BE2C (cell line): ENCODE results near the gene GLT6D1.

ENCODE experiments used
- DNase-seq: peaks from one replicate; pipeline ENCODE4 v3.0.0-alpha.2; 2020
- H3K27me3 ChIP-seq: fragments of 250-450 bp; sonication (Bioruptor Pico); 2 replicates; pipeline ENCODE4 v1.5.1; 2020; ENCODE audit warnings: mild to moderate bottlenecking
- H3K36me3 ChIP-seq: fragments of 250-450 bp; sonication (Bioruptor Pico); 2 replicates; pipeline ENCODE4 v1.5.1; 2020; ENCODE audit warnings: mild to moderate bottlenecking
- H3K4me1 ChIP-seq: fragments of 250-450 bp; sonication (Bioruptor Pico); 2 replicates; pipeline ENCODE4 v1.5.1; 2020
- H3K4me3 ChIP-seq: 2 replicates; pipeline ENCODE4 v1.5.1; 2011; ENCODE audit warnings: low read depth, low read length
- H3K9me3 ChIP-seq: fragments of 250-450 bp; sonication (Bioruptor Pico); 2 replicates; pipeline ENCODE4 v1.5.1; 2020
- CTCF ChIP-seq: IDR thresholded peaks from 2 replicates; pipeline ENCODE4 v1.5.1; 2012; ENCODE audit warnings: mild to moderate bottlenecking, low read depth, low read length

The GLT6D1 gene

GRCh38 chr9:135583688-135584011 is 55.7 kb downstream of the GLT6D1 start:
- H3K4me1 ChIP-seq = peaks cover 8% of the 10 kb centered on the region; the same call in 1 of the 2 replicates
- no peak for TF ChIP-seq CTCF
- H3K4me3 ChIP-seq = no peak overlapping the region
- H3K27me3 ChIP-seq = no peaks in the 10 kb centered on the region
- H3K9me3 ChIP-seq = no peaks in the 10 kb centered on the region
- DNase-seq = no peak
- no peaks in the 10 kb centered on the region for H3K36me3 ChIP-seq

GRCh38 chr9:135582966-135583687 is 56.2 kb downstream of the GLT6D1 start:
- DNase-seq = peak; percentile 82
- Histone ChIP-seq H3K4me1 (peaks cover 8% of the 10 kb centered on the region; the same call in 1 of the 2 replicates), H3K27me3 (no peaks in the 10 kb centered on the region), H3K36me3 (no peaks in the 10 kb centered on the region), H3K9me3 (no peaks in the 10 kb centered on the region), H3K4me3 (no peak overlapping the region)
- no peak for TF ChIP-seq CTCF

GRCh38 chr9:135582541-135582940 is 56.8 kb downstream of the GLT6D1 start:
- H3K4me1 ChIP-seq = peaks cover 8% of the 10 kb centered on the region; the same call in 1 of the 2 replicates
- no peak for TF ChIP-seq CTCF
- no peaks in the 10 kb centered on the region for H3K9me3 ChIP-seq
- no peak overlapping the region for H3K4me3 ChIP-seq
- H3K36me3 ChIP-seq = no peaks in the 10 kb centered on the region
- H3K27me3 ChIP-seq = no peaks in the 10 kb centered on the region
- no peak for DNase-seq

- Histone ChIP-seq H3K9me3 (no peaks in the 10 kb centered on the region), H3K36me3 (no peaks in the 10 kb centered on the region), H3K27me3 (no peaks in the 10 kb centered on the region), H3K4me3 (no peak overlapping the region), H3K4me1 (peaks cover 8% of the 10 kb centered on the region; the same call in 1 of the 2 replicates)
- DNase-seq = no peak
- no peak for TF ChIP-seq CTCF
These were observed 57.5 kb downstream of the GLT6D1 start for GRCh38 chr9:135581636-135582426.

- H3K4me3 ChIP-seq = no peak overlapping the region
- DNase-seq = no peak
- H3K36me3 ChIP-seq = no peaks in the 10 kb centered on the region
- H3K9me3 ChIP-seq = no peaks in the 10 kb centered on the region
- peaks cover 8% of the 10 kb centered on the region; the same call in 1 of the 2 replicates for H3K4me1 ChIP-seq
- H3K27me3 ChIP-seq = no peaks in the 10 kb centered on the region
- no peak for TF ChIP-seq CTCF
These were observed 58.5 kb downstream of the GLT6D1 start for GRCh38 chr9:135580664-135581380.
